Activated naive CD4-positive, alpha-beta T cell treated with anti-CD3 and anti-CD28 coated beads, Interleukin-2, amount 10 ng/mL, durations not matched to agents 7 days and 5 days (primary cell): ENCODE data around the gene FHL2.

ENCODE experiments used
- CTCF ChIA-PET: fragments of 350-600 bp; sonication (Branson Sonifier 250); formaldehyde crosslinking; loops from one replicate; lab custom pipeline; 2021; ENCODE audit warnings: antibody characterized with exemption; lab: Charles Lee
- DNase-seq: peaks from one replicate; pipeline ENCODE4 v3.0.0-alpha.2; 2020
- H3K27ac Mint-ChIP-seq: one replicate; pipeline ENCODE4 v1.8.0; 2021; ENCODE audit warnings: mild to moderate bottlenecking, moderate library complexity, mixed read lengths
- H3K27me3 Mint-ChIP-seq: one replicate; pipeline ENCODE4 v1.8.0; 2021; ENCODE audit warnings: mild to moderate bottlenecking, mixed read lengths
- H3K36me3 Mint-ChIP-seq: one replicate; pipeline ENCODE4 v1.8.0; 2021; ENCODE audit warnings: mixed read lengths
- H3K4me1 Mint-ChIP-seq: one replicate; pipeline ENCODE4 v1.8.0; 2021; ENCODE audit warnings: mixed read lengths
- H3K4me3 Mint-ChIP-seq: one replicate; pipeline ENCODE4 v1.8.0; 2021; ENCODE audit warnings: mild to moderate bottlenecking, moderate library complexity, mixed read lengths
- H3K9me3 Mint-ChIP-seq: one replicate; pipeline ENCODE4 v1.8.0; 2021; ENCODE audit warnings: mixed read lengths

Gene FHL2, protein sequence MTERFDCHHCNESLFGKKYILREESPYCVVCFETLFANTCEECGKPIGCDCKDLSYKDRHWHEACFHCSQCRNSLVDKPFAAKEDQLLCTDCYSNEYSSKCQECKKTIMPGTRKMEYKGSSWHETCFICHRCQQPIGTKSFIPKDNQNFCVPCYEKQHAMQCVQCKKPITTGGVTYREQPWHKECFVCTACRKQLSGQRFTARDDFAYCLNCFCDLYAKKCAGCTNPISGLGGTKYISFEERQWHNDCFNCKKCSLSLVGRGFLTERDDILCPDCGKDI

DNA sequence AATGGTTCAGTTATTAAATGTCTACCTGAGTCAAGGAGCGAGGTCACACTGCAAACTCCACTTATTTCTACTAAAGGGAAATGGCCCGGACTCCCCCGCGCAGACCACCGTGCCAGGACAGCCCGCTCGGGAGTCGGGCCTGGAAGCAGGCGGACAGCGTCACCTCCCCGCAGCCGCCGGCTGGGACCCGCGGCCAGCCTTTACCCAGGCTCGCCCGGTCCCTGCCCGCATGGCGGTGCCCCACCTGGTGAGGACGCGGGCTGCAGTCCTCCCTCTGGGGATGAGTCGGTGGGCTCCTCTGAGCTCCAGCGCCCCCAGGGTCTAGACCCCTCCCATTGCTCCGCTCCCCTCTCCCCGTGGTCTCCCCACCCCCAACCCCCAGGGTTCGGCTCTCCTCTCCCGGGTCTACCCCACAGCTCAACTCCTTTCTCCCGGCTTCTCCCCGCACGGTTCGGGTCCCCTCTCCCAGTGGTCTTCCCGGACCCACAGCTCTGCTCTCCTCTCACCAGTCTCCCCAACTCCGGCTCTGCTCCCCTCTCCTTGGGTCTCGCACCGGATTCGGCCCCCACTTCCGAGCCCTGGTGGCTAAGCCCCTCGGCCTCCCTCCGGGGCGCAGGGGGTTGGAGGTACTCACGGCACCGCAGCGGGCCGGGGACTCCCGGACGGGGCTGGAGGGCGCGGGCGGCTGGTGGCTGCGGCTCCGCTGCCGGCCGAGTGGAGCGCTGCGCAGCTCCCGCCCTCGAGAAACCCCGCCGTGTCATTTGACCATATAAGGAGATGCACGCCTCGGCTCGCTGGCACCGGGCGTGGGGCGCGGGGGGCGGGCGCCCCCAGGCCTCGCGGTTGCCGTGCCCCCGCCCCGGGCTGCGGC is at the start of gene FHL2:
Gene FHL2 (minus strand): TSS at position 716 of the 871 bp plus-strand sequence. CDS start 12,535 bp downstream, outside the sequence.
- Mint-ChIP-seq H3K4me3 (peak within 1 kb of the TSS; percentile 78), H3K36me3 (no peaks in the 10 kb centered on the region), H3K4me1 (peaks cover 11% of the 10 kb centered on the region), H3K27ac (no peak within 1 kb of the TSS), H3K27me3 (peaks cover 51% of the 10 kb centered on the region), H3K9me3 (no peaks in the 10 kb centered on the region)
- peak; percentile 82 for DNase-seq
- CTCF ChIA-PET = interaction anchor here (0.8 to 1.8 kb wide), 3 partner anchors 9 to 120 kb away, joined by 3 to 5 read pairs (median 3); no protein-coding TSS in a partner anchor

DNA sequence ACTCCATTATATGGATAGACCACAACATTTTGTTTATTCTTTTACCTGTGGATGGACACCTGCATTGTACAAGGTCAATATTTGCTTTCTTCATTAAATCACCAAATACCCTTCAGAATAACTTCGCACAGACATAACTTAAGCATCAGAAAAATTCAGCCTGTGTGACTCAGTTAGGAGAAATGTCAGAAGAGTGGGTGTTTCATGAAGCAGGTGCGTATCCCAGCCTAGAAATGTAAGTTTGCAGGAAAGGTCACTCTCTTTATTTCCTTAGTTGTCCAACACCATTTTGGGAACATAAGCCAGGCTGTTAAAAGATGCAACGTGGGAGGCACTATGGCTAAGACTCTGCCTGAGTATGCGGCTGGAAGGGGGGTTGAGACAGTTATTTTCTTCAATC is 48.6 kb upstream of the FHL2 start:
- no peak overlapping the region for H3K27ac Mint-ChIP-seq
- CTCF ChIA-PET = no interaction called here
- peaks cover 24% of the 10 kb centered on the region for H3K27me3 Mint-ChIP-seq
- H3K36me3 Mint-ChIP-seq = no peaks in the 10 kb centered on the region
- DNase-seq = no peak
- H3K4me1 Mint-ChIP-seq = no peaks in the 10 kb centered on the region
- no peaks in the 10 kb centered on the region for H3K9me3 Mint-ChIP-seq
- no peak overlapping the region for H3K4me3 Mint-ChIP-seq

DNA sequence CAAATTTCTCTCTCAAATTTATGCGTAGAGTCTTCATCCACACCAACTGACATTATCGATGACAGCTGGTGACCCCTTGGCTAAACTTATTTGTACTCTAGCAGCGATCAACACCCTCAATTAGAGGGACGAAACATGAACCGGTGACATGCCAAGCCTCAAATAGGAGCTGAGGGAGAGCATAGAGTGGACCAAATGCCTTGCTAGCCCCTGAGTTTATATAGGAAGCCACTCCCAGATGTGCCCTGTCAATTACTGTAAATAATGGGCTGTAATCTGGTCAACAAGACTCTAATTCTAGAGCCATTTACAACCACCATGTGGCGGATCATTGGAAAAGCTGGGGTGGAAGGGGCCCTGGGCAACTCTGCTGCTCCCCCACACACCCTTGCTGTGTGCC is 47.6 kb upstream of the FHL2 start:
- Mint-ChIP-seq H3K27me3 (peaks cover 24% of the 10 kb centered on the region), H3K4me3 (no peak overlapping the region), H3K27ac (no peak overlapping the region), H3K9me3 (no peaks in the 10 kb centered on the region), H3K4me1 (no peaks in the 10 kb centered on the region), H3K36me3 (no peaks in the 10 kb centered on the region)
- DNase-seq = no peak
- CTCF ChIA-PET = no interaction called here

DNA sequence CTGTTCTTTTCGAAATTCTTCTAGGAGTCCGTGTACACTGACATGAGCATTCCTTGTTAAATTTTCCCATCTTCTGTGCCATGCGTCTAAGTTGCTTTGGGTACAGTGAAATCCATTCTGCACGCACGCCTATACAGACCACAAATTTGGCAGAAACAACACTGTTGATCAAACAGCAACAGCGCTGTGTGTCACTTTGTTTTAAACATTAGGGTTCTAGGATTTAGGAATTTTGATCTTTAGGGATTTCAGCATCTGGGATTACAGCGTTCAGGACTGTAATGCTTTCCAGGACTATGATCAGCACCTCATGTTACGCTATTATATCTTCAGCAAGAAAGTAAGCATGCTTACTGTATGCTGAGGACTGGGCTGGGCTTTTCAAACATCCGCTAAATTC is 47.1 kb upstream of the FHL2 start:
- peaks cover 26% of the 10 kb centered on the region for H3K27me3 Mint-ChIP-seq
- CTCF ChIA-PET = no interaction called here
- H3K4me3 Mint-ChIP-seq = no peak overlapping the region
- no peak overlapping the region for H3K27ac Mint-ChIP-seq
- no peaks in the 10 kb centered on the region for H3K9me3 Mint-ChIP-seq
- H3K36me3 Mint-ChIP-seq = no peaks in the 10 kb centered on the region
- DNase-seq = no peak
- no peaks in the 10 kb centered on the region for H3K4me1 Mint-ChIP-seq

DNA sequence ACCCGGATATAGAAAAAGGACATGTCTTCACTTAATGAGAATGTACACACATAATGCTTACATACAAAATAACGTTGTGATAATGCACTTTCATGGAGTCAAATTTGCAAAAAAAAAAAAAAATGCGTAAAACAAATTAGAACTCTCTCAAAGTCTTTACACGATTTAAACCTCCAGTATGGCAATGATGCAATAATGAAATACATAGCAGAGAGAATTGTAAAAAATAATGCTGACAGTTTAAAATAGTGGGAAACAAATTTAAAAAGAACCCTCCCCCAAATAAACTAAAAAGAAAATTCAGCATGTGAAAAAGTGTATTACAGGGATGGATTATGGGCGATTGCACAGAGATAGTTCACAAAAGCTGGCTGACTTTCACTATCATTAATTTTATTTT is 46.6 kb upstream of the FHL2 start:
- CTCF ChIA-PET = no interaction called here
- no peaks in the 10 kb centered on the region for H3K36me3 Mint-ChIP-seq

DNA sequence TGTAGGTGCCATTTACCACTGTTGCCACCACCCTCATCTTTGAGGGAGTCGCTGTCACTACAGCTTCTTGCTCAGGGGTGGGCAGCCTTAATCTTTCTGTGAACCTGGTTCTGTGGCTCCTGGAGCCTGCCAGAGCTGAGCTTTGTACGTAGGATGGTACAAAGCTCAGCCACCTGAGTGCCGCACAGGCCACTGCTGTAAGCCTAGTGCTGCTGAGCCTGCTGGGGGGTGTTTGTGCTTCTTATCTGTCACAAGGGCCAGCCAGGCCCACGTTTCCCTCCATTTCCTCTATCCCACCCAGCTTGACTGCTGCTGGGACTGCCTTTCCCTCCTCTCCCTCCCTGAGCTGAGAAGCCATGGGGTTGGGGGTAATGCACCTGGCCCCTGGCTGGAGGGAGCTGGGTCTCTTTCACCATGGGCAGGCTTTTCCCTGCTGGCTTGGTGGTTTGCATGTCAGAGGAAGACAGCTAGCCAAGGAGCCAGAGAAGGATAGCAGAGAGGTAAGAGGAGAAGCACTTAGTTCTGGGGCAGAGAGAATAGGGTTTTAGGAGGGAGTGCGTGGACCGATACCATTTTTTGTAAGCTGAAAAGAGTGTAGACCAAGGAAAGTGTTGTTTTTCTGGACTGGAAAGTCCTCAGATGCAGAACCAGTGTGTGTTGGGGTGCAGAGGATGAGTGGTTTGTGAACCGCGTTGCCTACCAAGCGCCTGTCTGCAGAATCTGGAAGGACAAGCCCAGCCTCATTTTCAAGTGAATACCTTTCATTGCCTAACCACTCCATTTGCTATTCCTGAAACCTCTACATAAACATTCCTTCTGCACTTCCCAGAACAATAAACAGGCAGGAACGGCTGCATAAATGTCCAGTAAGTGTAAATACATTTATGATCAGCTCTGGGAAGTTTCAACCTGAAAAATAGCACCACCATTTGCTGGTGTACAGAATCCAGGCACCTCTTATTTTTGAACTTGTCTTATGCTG is 45.1 kb upstream of the FHL2 start:
- DNase-seq = no peak
- CTCF ChIA-PET = interaction anchor here (0.9 kb wide), 1 partner anchor 10 kb away, joined by 3 read pairs; no protein-coding TSS in a partner anchor

More for the DNA sequence above, 46.6 kb upstream of the FHL2 start:
- peaks cover 30% of the 10 kb centered on the region for H3K27me3 Mint-ChIP-seq
- no peak for DNase-seq
- no peaks in the 10 kb centered on the region for H3K9me3 Mint-ChIP-seq
- no peak overlapping the region for H3K4me3 Mint-ChIP-seq
- H3K27ac Mint-ChIP-seq = no peak overlapping the region
- H3K4me1 Mint-ChIP-seq = no peaks in the 10 kb centered on the region

DNA sequence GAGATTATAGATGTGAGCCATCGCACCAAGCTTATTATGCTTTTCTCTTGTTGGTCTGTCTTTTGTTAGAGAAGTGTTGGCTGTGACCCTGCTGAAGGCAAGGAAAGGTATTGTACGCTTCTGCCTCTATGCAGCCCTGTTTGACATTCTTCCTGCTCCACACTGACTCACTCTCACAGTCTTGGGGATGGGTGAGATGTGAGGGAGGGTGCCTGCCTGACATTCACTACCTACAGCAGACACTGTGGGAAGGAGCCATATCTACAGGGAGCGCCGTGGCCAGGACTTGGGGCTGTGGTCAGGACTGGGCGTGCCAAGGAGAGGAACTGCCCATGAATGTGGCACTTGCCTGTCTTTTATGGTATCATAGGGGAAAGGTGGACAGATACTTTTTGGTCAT is 43.9 kb upstream of the FHL2 start:
- Mint-ChIP-seq H3K9me3 (no peaks in the 10 kb centered on the region), H3K4me3 (no peak overlapping the region), H3K27me3 (peaks cover 26% of the 10 kb centered on the region), H3K36me3 (no peaks in the 10 kb centered on the region), H3K4me1 (no peaks in the 10 kb centered on the region), H3K27ac (no peak overlapping the region)
- no peak for DNase-seq
- CTCF ChIA-PET = interaction anchor here (0.9 kb wide), 1 partner anchor 12 kb away, joined by 3 read pairs; no protein-coding TSS in a partner anchor

More for the DNA sequence above, 45.1 kb upstream of the FHL2 start:
- no peak overlapping the region for H3K27ac Mint-ChIP-seq
- H3K27me3 Mint-ChIP-seq = peaks cover 25% of the 10 kb centered on the region
- no peaks in the 10 kb centered on the region for H3K9me3 Mint-ChIP-seq
- no peaks in the 10 kb centered on the region for H3K36me3 Mint-ChIP-seq
- H3K4me3 Mint-ChIP-seq = no peak overlapping the region
- H3K4me1 Mint-ChIP-seq = no peaks in the 10 kb centered on the region

DNA sequence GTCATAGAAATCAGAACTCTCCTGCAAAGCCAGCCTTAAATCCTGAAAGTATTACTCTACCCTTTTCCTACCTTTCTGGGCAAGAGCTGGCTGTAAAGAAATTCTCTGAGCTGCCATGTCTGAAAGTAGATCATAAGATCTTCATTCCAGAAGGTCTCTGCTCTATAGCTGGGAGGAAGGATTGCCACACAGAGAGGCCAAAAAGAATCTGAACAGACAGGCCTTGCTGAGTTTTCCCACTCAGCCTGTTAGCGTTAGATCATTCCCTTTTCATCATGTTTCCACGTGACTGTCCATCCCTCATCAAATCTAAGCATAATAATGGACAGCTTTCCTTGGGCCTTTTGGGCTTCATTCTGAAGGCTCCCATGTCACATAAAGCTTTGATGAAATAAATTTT is 43.2 kb upstream of the FHL2 start:
- Mint-ChIP-seq H3K9me3 (no peaks in the 10 kb centered on the region), H3K27ac (no peak overlapping the region), H3K27me3 (peaks cover 24% of the 10 kb centered on the region), H3K36me3 (no peaks in the 10 kb centered on the region), H3K4me1 (no peaks in the 10 kb centered on the region), H3K4me3 (no peak overlapping the region)
- no peak for DNase-seq
- CTCF ChIA-PET = no interaction called here

DNA sequence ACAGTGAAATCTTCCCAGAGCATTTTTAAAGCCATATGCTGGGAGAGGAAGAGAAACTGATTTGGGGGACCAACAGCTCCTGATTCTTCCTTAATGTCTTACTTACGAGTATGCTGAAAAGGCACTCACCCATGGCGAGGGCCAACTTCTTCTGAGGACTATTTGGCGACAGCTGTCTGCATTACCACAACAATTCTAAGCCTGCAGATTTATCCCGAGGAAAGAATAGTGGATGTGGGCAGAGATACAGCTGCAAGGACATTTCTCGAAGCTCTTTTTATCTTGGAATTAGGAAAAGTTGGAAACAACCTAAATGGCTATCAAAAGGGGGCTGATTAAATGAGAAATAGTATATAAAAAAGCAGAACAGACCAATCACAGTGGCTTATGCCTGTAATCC is 40.3 kb upstream of the FHL2 start:
- CTCF ChIA-PET = no interaction called here
- H3K27ac Mint-ChIP-seq = no peak overlapping the region
- H3K9me3 Mint-ChIP-seq = no peaks in the 10 kb centered on the region
- H3K4me1 Mint-ChIP-seq = no peaks in the 10 kb centered on the region
- H3K36me3 Mint-ChIP-seq = no peaks in the 10 kb centered on the region
- DNase-seq = no peak
- no peak overlapping the region for H3K4me3 Mint-ChIP-seq
- peaks cover 27% of the 10 kb centered on the region for H3K27me3 Mint-ChIP-seq

DNA sequence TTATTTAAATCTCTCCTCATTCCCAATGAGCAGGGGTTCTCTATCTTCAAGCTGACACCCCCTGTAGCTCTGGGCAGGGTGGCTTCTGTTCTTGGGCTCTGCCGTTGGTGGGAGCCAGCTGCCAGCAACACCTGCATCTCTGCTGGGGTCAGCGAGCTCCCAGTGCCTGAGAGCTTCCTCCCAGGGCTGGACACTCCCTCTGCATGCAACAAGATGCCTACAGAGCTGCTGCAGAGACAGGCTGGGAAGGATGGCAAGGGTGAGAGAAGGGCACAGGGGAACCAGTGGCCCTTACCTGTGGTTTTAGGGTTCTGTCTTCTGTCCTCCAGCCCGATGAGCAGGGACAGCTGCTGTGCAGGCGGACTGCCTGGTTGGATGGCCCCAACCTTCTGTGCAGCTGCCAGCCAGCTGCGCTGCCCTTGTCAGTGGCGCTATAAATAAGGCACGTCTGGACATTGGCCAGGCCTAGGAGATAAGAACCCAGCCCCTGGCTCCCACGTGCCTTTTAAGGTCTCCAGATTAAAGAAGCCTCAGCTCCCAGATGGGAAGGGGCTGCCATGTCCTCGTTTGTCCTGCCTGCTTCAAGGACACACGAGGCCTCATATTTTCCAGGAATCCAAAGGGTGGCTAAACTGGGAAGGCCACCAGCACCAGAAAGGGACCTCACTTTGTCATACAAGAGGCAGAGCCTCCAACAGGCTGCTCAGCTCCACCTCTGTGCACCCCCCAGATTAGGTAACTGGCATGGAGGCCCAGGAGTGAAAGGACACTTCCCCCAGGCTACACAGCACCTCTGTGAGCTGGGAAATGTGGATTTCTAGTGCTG is 39.5 kb upstream of the FHL2 start:
- no peaks in the 10 kb centered on the region for H3K9me3 Mint-ChIP-seq
- no peaks in the 10 kb centered on the region for H3K4me1 Mint-ChIP-seq
- no peaks in the 10 kb centered on the region for H3K36me3 Mint-ChIP-seq
- CTCF ChIA-PET = no interaction called here
- no peak overlapping the region for H3K27ac Mint-ChIP-seq
- no peak for DNase-seq
- peaks cover 19% of the 10 kb centered on the region for H3K27me3 Mint-ChIP-seq
- H3K4me3 Mint-ChIP-seq = no peak overlapping the region

DNA sequence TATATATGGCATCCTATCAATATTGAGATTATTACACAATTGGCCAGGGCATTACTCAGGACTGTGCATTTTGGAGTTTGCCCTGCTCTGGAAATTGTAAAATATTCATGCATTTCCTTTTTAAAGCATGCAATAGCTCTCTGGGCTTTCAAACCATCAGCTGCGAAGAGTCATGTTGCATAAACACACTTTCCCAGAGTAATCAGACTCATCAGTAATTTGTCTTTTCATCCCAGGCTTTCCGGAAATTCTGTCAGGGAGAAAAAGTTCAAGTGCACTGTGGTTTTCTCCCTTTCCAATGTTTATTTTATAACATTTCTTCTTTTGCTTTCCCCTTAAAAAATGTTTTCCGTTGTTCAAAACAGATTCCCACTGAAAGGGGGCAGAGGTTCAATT is 38.9 kb upstream of the FHL2 start:
- Mint-ChIP-seq H3K9me3 (no peaks in the 10 kb centered on the region), H3K27ac (no peak overlapping the region), H3K27me3 (peaks cover 17% of the 10 kb centered on the region), H3K36me3 (no peaks in the 10 kb centered on the region), H3K4me3 (no peak overlapping the region), H3K4me1 (no peaks in the 10 kb centered on the region)
- CTCF ChIA-PET = no interaction called here
- no peak for DNase-seq

DNA sequence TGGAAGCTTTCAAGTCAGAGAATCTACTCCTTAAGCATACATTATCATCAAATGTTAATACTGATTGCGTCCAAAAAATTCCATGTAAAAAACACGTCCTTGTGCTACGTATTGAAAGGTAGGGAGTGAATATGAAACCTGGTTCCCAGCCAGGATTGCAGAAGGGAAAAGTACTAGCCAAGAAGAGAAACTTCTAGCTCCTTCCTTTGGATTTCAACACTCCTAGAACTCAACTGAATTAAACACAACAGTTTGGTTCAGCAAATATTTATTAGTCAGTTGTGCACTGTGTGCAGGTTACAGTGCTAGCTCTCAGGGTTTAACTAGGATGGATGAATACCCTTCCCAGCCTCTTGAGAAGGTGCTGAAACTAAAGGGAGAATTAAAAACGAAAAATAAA is 33.9 kb upstream of the FHL2 start:
- no peak for DNase-seq
- H3K4me1 Mint-ChIP-seq = no peaks in the 10 kb centered on the region
- no peak overlapping the region for H3K27ac Mint-ChIP-seq
- CTCF ChIA-PET = interaction anchor here (0.7 kb wide), 1 partner anchor 22 kb away, joined by 3 read pairs; no protein-coding TSS in a partner anchor
- no peaks in the 10 kb centered on the region for H3K9me3 Mint-ChIP-seq
- peaks cover 4% of the 10 kb centered on the region for H3K27me3 Mint-ChIP-seq
- H3K4me3 Mint-ChIP-seq = no peak overlapping the region
- no peaks in the 10 kb centered on the region for H3K36me3 Mint-ChIP-seq

DNA sequence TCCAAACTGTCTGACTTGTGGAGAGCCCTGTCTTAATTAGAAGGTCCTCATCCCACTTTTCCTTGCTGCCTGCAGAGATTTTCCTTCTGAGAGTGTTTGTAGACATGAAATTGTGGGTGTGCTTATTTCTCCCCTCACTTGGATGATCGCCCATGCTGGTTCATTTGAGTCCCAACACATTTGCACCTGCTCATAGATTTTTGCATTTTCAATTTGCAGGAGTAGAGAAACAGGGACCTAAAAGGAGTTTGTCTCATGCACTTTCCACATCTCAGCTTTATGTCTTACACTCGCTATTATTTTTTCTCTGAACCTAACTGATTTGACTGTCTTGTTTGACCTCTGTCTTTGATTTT is 33.2 kb upstream of the FHL2 start:
- DNase-seq = no peak
- Mint-ChIP-seq H3K4me1 (peaks cover 5% of the 10 kb centered on the region), H3K27ac (no peak overlapping the region), H3K4me3 (no peak overlapping the region), H3K27me3 (peaks cover 4% of the 10 kb centered on the region), H3K9me3 (no peaks in the 10 kb centered on the region), H3K36me3 (no peaks in the 10 kb centered on the region)
- CTCF ChIA-PET = no interaction called here
